ENCODE results near the gene INPP5A.

DNA sequence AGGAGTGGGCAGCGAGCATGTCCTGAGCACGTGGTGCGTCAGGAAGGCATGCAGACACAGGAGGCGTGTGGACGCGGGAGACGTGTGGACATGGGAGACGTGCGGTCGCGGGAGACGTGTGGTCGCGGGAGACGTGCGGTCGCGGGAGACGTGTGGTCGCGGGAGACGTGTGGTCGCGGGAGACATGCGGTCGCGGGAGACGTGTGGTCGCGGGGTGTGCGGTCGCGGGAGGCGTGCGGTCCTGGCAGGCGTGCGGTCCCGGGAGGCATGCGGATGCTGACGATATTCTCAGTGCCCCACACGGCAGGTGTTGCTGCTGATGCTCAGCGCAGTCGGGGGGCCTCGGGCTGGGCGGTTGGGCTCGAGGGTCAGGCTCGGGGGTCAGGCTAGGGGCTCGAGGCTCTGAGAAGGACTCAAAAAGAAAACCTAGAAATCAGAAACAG lies 154.1 kb downstream of the INPP5A start:
- TF ChIP-seq POLR2AphosphoS5 (IDR thresholded peaks at IDR 0.05) (no peak), POLR2A (IDR thresholded peaks at IDR 0.05) (no peak)
- TF ChIP-seq, protein P1, sequence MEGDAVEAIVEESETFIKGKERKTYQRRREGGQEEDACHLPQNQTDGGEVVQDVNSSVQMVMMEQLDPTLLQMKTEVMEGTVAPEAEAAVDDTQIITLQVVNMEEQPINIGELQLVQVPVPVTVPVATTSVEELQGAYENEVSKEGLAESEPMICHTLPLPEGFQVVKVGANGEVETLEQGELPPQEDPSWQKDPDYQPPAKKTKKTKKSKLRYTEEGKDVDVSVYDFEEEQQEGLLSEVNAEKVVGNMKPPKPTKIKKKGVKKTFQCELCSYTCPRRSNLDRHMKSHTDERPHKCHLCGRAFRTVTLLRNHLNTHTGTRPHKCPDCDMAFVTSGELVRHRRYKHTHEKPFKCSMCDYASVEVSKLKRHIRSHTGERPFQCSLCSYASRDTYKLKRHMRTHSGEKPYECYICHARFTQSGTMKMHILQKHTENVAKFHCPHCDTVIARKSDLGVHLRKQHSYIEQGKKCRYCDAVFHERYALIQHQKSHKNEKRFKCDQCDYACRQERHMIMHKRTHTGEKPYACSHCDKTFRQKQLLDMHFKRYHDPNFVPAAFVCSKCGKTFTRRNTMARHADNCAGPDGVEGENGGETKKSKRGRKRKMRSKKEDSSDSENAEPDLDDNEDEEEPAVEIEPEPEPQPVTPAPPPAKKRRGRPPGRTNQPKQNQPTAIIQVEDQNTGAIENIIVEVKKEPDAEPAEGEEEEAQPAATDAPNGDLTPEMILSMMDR (IDR thresholded peaks at IDR 0.05), result no peak
